Endothelial cell of umbilical vein (primary cell): ENCODE results near the gene EIF4B.

Source experiments
- CTCF ChIP-seq, 2 donors: IDR thresholded peaks; 1 replicate in 1 of 2; 2 replicates in 1 of 2; pipeline ENCODE4 v1.5.1; 2011; ENCODE audit warnings: low read length in 2 of 2, mild to moderate bottlenecking in 2 of 2, moderate library complexity in 2 of 2, control low read depth in 1 of 2, inconsistent platforms in 1 of 2, low read depth in 1 of 2; ENCODE audit not compliant: insufficient read depth in 1 of 2; ENCODE audit errors: extremely low read depth in 1 of 2
- EZH2 ChIP-seq: IDR thresholded peaks from 2 replicates; pipeline ENCODE4 v1.6.1; 2012; ENCODE audit warnings: borderline replicate concordance, low read depth, mild to moderate bottlenecking, moderate library complexity, low read length, inconsistent platforms; ENCODE audit not compliant: severe bottlenecking
- GATA2 ChIP-seq: IDR thresholded peaks from 2 replicates; pipeline ENCODE4 v1.7.0; 2011; ENCODE audit warnings: low read depth, mild to moderate bottlenecking, moderate library complexity, mixed read lengths, low read length; ENCODE audit not compliant: insufficient read length, insufficient read depth
- JUN ChIP-seq: IDR thresholded peaks from 2 replicates; pipeline ENCODE4 v1.6.1; 2011; ENCODE audit warnings: borderline replicate concordance, low read depth; ENCODE audit not compliant: insufficient read length, insufficient read depth

GRCh38 chr12:53048780-53049401 lies 42.6 kb downstream of the EIF4B start:
- no peak for TF ChIP-seq CTCF (IDR thresholded peaks at IDR 0.05; ENCODE audit: extremely low read depth in 1 of 2, insufficient read depth in 1 of 2, low read depth in 1 of 2, low read length in 2 of 2)
- TF ChIP-seq JUN = no peak
- no peak for TF ChIP-seq EZH2
- TF ChIP-seq GATA2 = no peak
